HepG2 (cell line): ENCODE results near the gene NDP.

Experiments used
- BRCA1 ChIP-seq: sonication (generic); formaldehyde crosslinking; IDR thresholded peaks from 2 replicates; pipeline ENCODE4 v1.4.0; 2020; ENCODE audit warnings: missing genetic modification reagents
- CBX5 ChIP-seq: sonication (generic); formaldehyde crosslinking; IDR thresholded peaks from 2 replicates; pipeline ENCODE4 v1.4.0; 2020; ENCODE audit warnings: missing genetic modification reagents, borderline replicate concordance
- CTCF ChIP-seq: sonication (generic); formaldehyde crosslinking; IDR thresholded peaks from 2 replicates; pipeline ENCODE4 v1.5.0; 2020; ENCODE audit warnings: mild to moderate bottlenecking, missing genetic modification reagents, moderate library complexity
- HMGXB3 ChIP-seq: sonication (generic); formaldehyde crosslinking; IDR thresholded peaks from 2 replicates; pipeline ENCODE4 v1.4.0; 2020; ENCODE audit warnings: missing genetic modification reagents, borderline replicate concordance
- JDP2 ChIP-seq: sonication (generic); formaldehyde crosslinking; IDR thresholded peaks from 2 replicates; pipeline ENCODE4 v1.8.1; 2022; ENCODE audit warnings: missing genetic modification reagents, borderline replicate concordance
- POLR2AphosphoS5 ChIP-seq: IDR thresholded peaks from 2 replicates; pipeline ENCODE4 v1.6.1; 2012; ENCODE audit warnings: low read depth, low read length
- XBP1 ChIP-seq: sonication (generic); formaldehyde crosslinking; IDR thresholded peaks from 2 replicates; pipeline ENCODE4 v1.5.0; 2020; ENCODE audit warnings: missing genetic modification reagents
- ZNF766 ChIP-seq: sonication (generic); formaldehyde crosslinking; IDR thresholded peaks from 2 replicates; pipeline ENCODE4 v1.5.0; 2020; ENCODE audit warnings: missing genetic modification reagents, borderline replicate concordance

- TF ChIP-seq POLR2AphosphoS5, result no peak
- no peak for TF ChIP-seq XBP1 (CRISPR knock-in tag)
- no peak for TF ChIP-seq BRCA1
- TF ChIP-seq CBX5 (CRISPR knock-in tag), result no peak
- TF ChIP-seq JDP2 (CRISPR knock-in tag), result no peak
- no peak for TF ChIP-seq HMGXB3
- TF ChIP-seq CTCF (CRISPR knock-in tag), result no peak
- TF ChIP-seq ZNF766 (CRISPR knock-in tag), result no peak
Observed at GRCh38 chrX:43940816-43941474, 32.2 kb downstream of the NDP start.
